HL-60 (cell line): Measurements from ENCODE around the gene AARSD1.

ENCODE experiments used
- DNase-seq, 2 experiments: peaks; one replicate each; pipeline ENCODE4 v3.0.0-alpha.2; 2010 to 2020; ENCODE audit warnings: low read depth in 1 of 2, low spot score in 1 of 2
- H3K27ac ChIP-seq: fragments of 250-450 bp; sonication (Bioruptor Pico); replicated peaks from 2 replicates; pipeline ENCODE4 v1.5.1; 2020; ENCODE audit warnings: mild to moderate bottlenecking, moderate library complexity
- H3K27me3 ChIP-seq: fragments of 250-450 bp; sonication (Bioruptor Pico); 2 replicates; pipeline ENCODE4 v1.5.1; 2021; ENCODE audit warnings: mild to moderate bottlenecking, moderate library complexity; ENCODE audit not compliant: insufficient read depth, poor library complexity, severe bottlenecking
- H3K4me3 ChIP-seq: replicated peaks from 2 replicates; pipeline ENCODE4 v1.5.1; 2011; ENCODE audit warnings: mild to moderate bottlenecking, control low read depth, low read length; ENCODE audit not compliant: insufficient read depth
- CTCF ChIP-seq: IDR thresholded peaks from one replicate; pipeline ENCODE4 v1.5.1; 2011; ENCODE audit warnings: low read length, control low read depth, inconsistent platforms; ENCODE audit not compliant: insufficient read depth
- GABPA ChIP-seq: IDR thresholded peaks from 2 replicates; pipeline ENCODE4 v1.6.1; 2012; ENCODE audit warnings: low read depth
- POLR2AphosphoS5 ChIP-seq: IDR thresholded peaks from 2 replicates; pipeline ENCODE4 v1.6.1; 2012; ENCODE audit warnings: low read depth
- REST ChIP-seq: IDR thresholded peaks from 2 replicates; pipeline ENCODE4 v1.6.1; 2012; ENCODE audit warnings: low read depth; ENCODE audit not compliant: insufficient replicate concordance
- SPI1 ChIP-seq: IDR thresholded peaks from 2 replicates; pipeline ENCODE4 v1.6.1; 2012; ENCODE audit warnings: low read depth, mild to moderate bottlenecking, borderline replicate concordance

The AARSD1 gene

GRCh38 chr17:42901535-42902229, 62.6 kb downstream of the AARSD1 start:
- Histone ChIP-seq H3K27me3 (no peaks in the 10 kb centered on the region), H3K4me3 (no peak overlapping the region), H3K27ac (no peak overlapping the region)
- DNase-seq: no peak
- TF ChIP-seq CTCF (no peak), REST (no peak), SPI1 (no peak), GABPA (no peak), POLR2AphosphoS5 (no peak)
